Lower leg skin (tissue), 4 donors: ENCODE data around the gene PIGN. TPM values are rescaled to one million over a fixed set of nuclear protein-coding genes. Genes with fewer than 3 reads are reported as not detected.

Experiments used
- DNase-seq, 2 donors: peaks; one replicate each; pipeline ENCODE4 v3.0.0-alpha.2; 2019; ENCODE audit warnings: low spot score in 2 of 2
- H3K4me3 ChIP-seq: fragments of 200-600 bp; sonication (generic); 2 replicates; pipeline ENCODE4 v1.5.1; 2017; ENCODE audit warnings: mild to moderate bottlenecking, low read depth; ENCODE audit not compliant: poor library complexity, severe bottlenecking
- POLR2A ChIP-seq, 2 donors: fragments of 450-650 bp; IDR thresholded peaks; one replicate each; pipeline ENCODE4 v1.6.1; 2016 to 2017; ENCODE audit warnings: antibody characterized with exemption in 2 of 2, mild to moderate bottlenecking in 1 of 2, moderate library complexity in 1 of 2
- WGBS, 2 donors: methylation state at CpG; one replicate each; pipeline ENCODE4 v1.1.5; 2018; 5-methylcytosine and 5-hydroxymethylcytosine counted together
- intact Hi-C: fragments of 100-400 bp; cut with DNase I; formaldehyde crosslinking; loops from one replicate; pipeline ENCODE4 v1.15.0; 2023; ENCODE audit warnings: low total_unique reads
- total RNA-seq, 4 donors: library from RNA; depleted of rRNA; stranded (reverse); fragments of >200 nt; gene quantifications; one replicate each; pipeline ENCODE4 v1.1.0, GENCODE V29; 2016
- TF ChIP-seq, protein P1 (sequence below), 3 donors: fragments of 450-650 bp; IDR thresholded peaks; one replicate each; pipeline ENCODE4 v1.5.1; 2016; ENCODE audit warnings: antibody characterized with exemption in 3 of 3, mild to moderate bottlenecking in 3 of 3, moderate library complexity in 2 of 3

Gene PIGN
- total RNA-seq, 4 donors from 2014 or later, result 23.6 to 35.6 (median 31.7) TPM

- TF ChIP-seq POLR2A (IDR thresholded peaks at IDR 0.05), result no peak
- TF ChIP-seq, protein P1, sequence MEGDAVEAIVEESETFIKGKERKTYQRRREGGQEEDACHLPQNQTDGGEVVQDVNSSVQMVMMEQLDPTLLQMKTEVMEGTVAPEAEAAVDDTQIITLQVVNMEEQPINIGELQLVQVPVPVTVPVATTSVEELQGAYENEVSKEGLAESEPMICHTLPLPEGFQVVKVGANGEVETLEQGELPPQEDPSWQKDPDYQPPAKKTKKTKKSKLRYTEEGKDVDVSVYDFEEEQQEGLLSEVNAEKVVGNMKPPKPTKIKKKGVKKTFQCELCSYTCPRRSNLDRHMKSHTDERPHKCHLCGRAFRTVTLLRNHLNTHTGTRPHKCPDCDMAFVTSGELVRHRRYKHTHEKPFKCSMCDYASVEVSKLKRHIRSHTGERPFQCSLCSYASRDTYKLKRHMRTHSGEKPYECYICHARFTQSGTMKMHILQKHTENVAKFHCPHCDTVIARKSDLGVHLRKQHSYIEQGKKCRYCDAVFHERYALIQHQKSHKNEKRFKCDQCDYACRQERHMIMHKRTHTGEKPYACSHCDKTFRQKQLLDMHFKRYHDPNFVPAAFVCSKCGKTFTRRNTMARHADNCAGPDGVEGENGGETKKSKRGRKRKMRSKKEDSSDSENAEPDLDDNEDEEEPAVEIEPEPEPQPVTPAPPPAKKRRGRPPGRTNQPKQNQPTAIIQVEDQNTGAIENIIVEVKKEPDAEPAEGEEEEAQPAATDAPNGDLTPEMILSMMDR (IDR thresholded peaks at IDR 0.05), result no peak
- intact Hi-C loops, result no loop called here
- H3K4me3 ChIP-seq, result no peak overlapping the region
- DNase-seq, result no peak
- 60 to 62% methylated on average over 3 of the region's 3 CpGs for WGBS, 2 donors
Measured at GRCh38 chr18:62200121-62200914, 13.5 kb upstream of the PIGN start.

- WGBS, 2 donors, result 82 to 84% methylated on average over 2 of the region's 2 CpGs
- H3K4me3 ChIP-seq, result no peak overlapping the region
- TF ChIP-seq POLR2A (IDR thresholded peaks at IDR 0.05), result no peak
- TF ChIP-seq, protein P1 (IDR thresholded peaks at IDR 0.05), result no peak
- intact Hi-C loops, result no loop called here
- DNase-seq, result no peak
Measured at GRCh38 chr18:62199629-62200028, 12.8 kb upstream of the PIGN start.

GRCh38 chr18:62198259-62198658 is 11.4 kb upstream of the PIGN start:
- no peak for DNase-seq
- 51 to 59% methylated on average over 2 of the region's 2 CpGs for WGBS, 2 donors

DNA sequence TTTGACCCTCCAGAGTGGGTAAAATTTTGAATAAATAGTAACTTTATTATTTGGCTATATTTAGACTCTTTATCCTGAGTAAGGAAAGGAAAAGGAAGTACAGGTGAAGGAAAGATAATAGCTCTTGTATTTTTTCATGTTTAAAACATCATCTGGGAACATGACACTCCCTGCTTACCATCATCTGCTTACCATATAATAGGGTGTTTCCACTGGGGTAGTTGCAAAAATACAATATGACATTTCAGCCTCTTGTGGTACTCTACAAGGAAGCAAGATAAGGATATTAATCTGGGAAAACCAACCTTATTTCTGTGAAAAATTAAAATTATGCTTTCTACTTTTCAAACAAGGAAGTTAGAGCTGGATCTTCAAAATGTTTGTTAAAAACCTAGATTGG is 10.1 kb upstream of the PIGN start:
- H3K4me3 ChIP-seq, result no peak overlapping the region
- TF ChIP-seq, protein P1 (IDR thresholded peaks at IDR 0.05), result no peak
- DNase-seq, result no peak
- intact Hi-C loops, result no loop called here

More at GRCh38 chr18:62198259-62198658, 11.4 kb upstream of the PIGN start:
- intact Hi-C loops, result no loop called here
- TF ChIP-seq, protein P1 (IDR thresholded peaks at IDR 0.05), result no peak
- TF ChIP-seq POLR2A (IDR thresholded peaks at IDR 0.05), result no peak
- H3K4me3 ChIP-seq, result no peak overlapping the region

DNA sequence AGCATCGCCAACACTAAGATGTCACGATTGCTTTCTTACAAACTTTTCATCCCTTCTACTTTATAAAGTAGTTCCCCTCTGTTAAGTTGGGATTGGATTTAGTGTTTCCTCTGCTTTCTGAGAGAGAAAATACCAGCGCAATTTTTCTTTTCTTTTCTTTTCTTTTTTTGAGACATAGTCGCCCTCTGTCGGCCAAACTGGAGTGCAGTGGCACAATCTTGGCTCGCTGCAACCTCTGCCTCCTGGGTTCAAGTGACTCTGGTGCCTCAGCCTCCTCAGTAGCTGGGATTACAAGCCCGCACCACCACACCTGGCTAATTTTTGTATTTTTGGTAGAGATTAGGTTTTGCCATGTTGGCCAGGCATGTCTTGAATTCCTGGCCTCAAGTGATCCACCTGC is 9.2 kb upstream of the PIGN start:
- WGBS, 2 donors, result 92 to 93% methylated on average over 7 of the region's 7 CpGs
- no peak for TF ChIP-seq POLR2A (IDR thresholded peaks at IDR 0.05)
- TF ChIP-seq, protein P1 (IDR thresholded peaks at IDR 0.05), result no peak
- intact Hi-C loops, result no loop called here

DNA sequence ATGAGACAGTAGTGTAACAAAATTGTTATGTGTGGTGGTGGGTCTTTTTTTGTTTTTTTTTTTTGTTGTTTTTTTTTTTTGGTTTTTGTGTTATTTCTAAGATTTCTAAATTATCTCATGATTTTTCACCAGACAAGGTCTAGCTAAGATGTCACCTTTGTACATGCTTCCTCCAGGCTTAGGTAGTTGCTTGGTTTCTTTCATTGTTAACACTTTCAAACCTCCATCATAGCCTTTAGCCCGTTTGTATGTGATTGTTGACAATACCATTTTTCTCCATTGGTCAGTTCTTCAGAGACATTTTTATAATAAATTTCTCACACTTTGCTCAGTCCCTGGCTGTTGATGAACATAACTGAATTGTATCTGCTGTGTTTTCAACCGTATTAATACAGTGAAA is 2.4 kb upstream of the PIGN start:
- WGBS, 2 donors, result 22 to 34% methylated on average over 2 of the region's 2 CpGs
- H3K4me3 ChIP-seq, result no peak overlapping the region
- TF ChIP-seq POLR2A (IDR thresholded peaks at IDR 0.05), result no peak
- TF ChIP-seq, protein P1 (IDR thresholded peaks at IDR 0.05), result no peak
- no peak for DNase-seq
- intact Hi-C loops, result loop anchor here (10.0 kb wide), 1 partner anchor 56 kb away; no protein-coding TSS in a partner anchor

More for the DNA sequence above, 9.2 kb upstream of the PIGN start:
- H3K4me3 ChIP-seq, result no peak overlapping the region
- DNase-seq, result no peak
